H9 (cell line): ENCODE measurements around the gene PGLYRP3. TPM values are rescaled to one million over a fixed set of nuclear protein-coding genes. Genes with fewer than 3 reads are reported as not detected.

Experiments used
- DNase-seq: peaks from one replicate; pipeline ENCODE4 v3.0.0-alpha.2; 2017
- H2AFZ ChIP-seq: one replicate; pipeline ENCODE4 v1.6.1; 2013; ENCODE audit warnings: mild to moderate bottlenecking, low read length, control low read depth, moderate library complexity
- H2AK5ac ChIP-seq: 2 replicates; pipeline ENCODE4 v1.6.1; 2013; ENCODE audit warnings: low read length, control low read depth, mixed read lengths; ENCODE audit not compliant: insufficient read length
- H2BK120ac ChIP-seq: one replicate; pipeline ENCODE4 v1.6.1; 2013; ENCODE audit warnings: low read depth, mild to moderate bottlenecking, low read length, control low read depth, inconsistent platforms; ENCODE audit not compliant: poor library complexity, severe bottlenecking
- H2BK12ac ChIP-seq: 2 replicates; pipeline ENCODE4 v1.6.1; 2013; ENCODE audit warnings: low read length, control low read depth, mixed read lengths, low read depth; ENCODE audit not compliant: insufficient read length
- H2BK15ac ChIP-seq: 2 replicates; pipeline ENCODE4 v1.6.1; 2013; ENCODE audit warnings: low read depth, low read length, control low read depth
- H2BK20ac ChIP-seq: one replicate; pipeline ENCODE4 v1.6.1; 2013; ENCODE audit warnings: low read depth, mild to moderate bottlenecking, low read length, control low read depth, inconsistent platforms; ENCODE audit not compliant: poor library complexity, severe bottlenecking
- H2BK5ac ChIP-seq: 2 replicates; pipeline ENCODE4 v1.6.1; 2013; ENCODE audit warnings: low read length, control low read depth, mixed read lengths; ENCODE audit not compliant: insufficient read length
- H3K14ac ChIP-seq: 2 replicates; pipeline ENCODE4 v1.6.1; 2013; ENCODE audit warnings: low read length, control low read depth; ENCODE audit not compliant: insufficient read depth
- H3K18ac ChIP-seq: 2 replicates; pipeline ENCODE4 v1.6.1; 2013; ENCODE audit warnings: low read depth, mild to moderate bottlenecking, mixed read lengths, low read length, control low read depth; ENCODE audit not compliant: insufficient read length
- H3K23ac ChIP-seq: 2 replicates; pipeline ENCODE4 v1.6.1; 2013; ENCODE audit warnings: low read length, control low read depth, mixed read lengths, low read depth; ENCODE audit not compliant: insufficient read length
- H3K23me2 ChIP-seq: 2 replicates; pipeline ENCODE4 v1.6.1; 2013; ENCODE audit warnings: low read depth, mild to moderate bottlenecking, mixed read lengths, low read length, control low read depth; ENCODE audit not compliant: insufficient read length, poor library complexity, severe bottlenecking
- H3K27ac ChIP-seq: 2 replicates; pipeline ENCODE4 v1.5.1; 2013; ENCODE audit warnings: low read length, control low read depth, mixed read lengths, low read depth; ENCODE audit not compliant: insufficient read length
- H3K27me3 ChIP-seq: 2 replicates; pipeline ENCODE4 v1.6.1; 2013; ENCODE audit warnings: low read length, control low read depth, inconsistent platforms; ENCODE audit not compliant: insufficient read depth
- H3K4ac ChIP-seq: 2 replicates; pipeline ENCODE4 v1.6.1; 2013; ENCODE audit warnings: low read depth, mild to moderate bottlenecking, control low read depth, inconsistent platforms, low read length, moderate library complexity
- H3K4me1 ChIP-seq: 2 replicates; pipeline ENCODE4 v1.6.1; 2013; ENCODE audit warnings: low read length, control low read depth, inconsistent platforms; ENCODE audit not compliant: insufficient read depth
- H3K4me2 ChIP-seq: 2 replicates; pipeline ENCODE4 v1.6.1; 2013; ENCODE audit warnings: low read length, control low read depth, mixed read lengths; ENCODE audit not compliant: insufficient read length, insufficient read depth
- H3K56ac ChIP-seq: 2 replicates; pipeline ENCODE4 v1.6.1; 2013; ENCODE audit warnings: low read depth, mild to moderate bottlenecking, mixed read lengths, low read length, control low read depth; ENCODE audit not compliant: insufficient read length
- H3K79me1 ChIP-seq: 2 replicates; pipeline ENCODE4 v1.6.1; 2013; ENCODE audit warnings: low read depth, mild to moderate bottlenecking, moderate library complexity, low read length, control low read depth, inconsistent platforms; ENCODE audit not compliant: insufficient read depth, poor library complexity, severe bottlenecking
- H3K79me2 ChIP-seq: 2 replicates; pipeline ENCODE4 v1.6.1; 2013; ENCODE audit warnings: low read length, control low read depth, inconsistent platforms; ENCODE audit not compliant: insufficient read depth
- H3K9ac ChIP-seq: 2 replicates; pipeline ENCODE4 v1.6.1; 2013; ENCODE audit warnings: low read length, control low read depth, mixed read lengths; ENCODE audit not compliant: insufficient read length; ENCODE audit errors: extremely low read depth
- H3K9me3 ChIP-seq: one replicate; pipeline ENCODE4 v1.6.1; 2013; ENCODE audit warnings: low read depth, low read length, inconsistent platforms; ENCODE audit not compliant: control insufficient read depth
- H3T11ph ChIP-seq: one replicate; pipeline ENCODE4 v1.6.1; 2013; ENCODE audit warnings: mild to moderate bottlenecking, low read length, control low read depth, inconsistent platforms
- H4K20me1 ChIP-seq: one replicate; pipeline ENCODE4 v1.6.1; 2013; ENCODE audit not compliant: control insufficient read depth, insufficient read length, insufficient read depth
- H4K5ac ChIP-seq: 2 replicates; pipeline ENCODE4 v1.6.1; 2013; ENCODE audit warnings: low read depth, mild to moderate bottlenecking, mixed read lengths, low read length, control low read depth; ENCODE audit not compliant: insufficient read length
- H4K8ac ChIP-seq: replicated peaks from 2 replicates; pipeline ENCODE4 v1.6.1; 2013; ENCODE audit warnings: low read length, control low read depth, mixed read lengths, low read depth; ENCODE audit not compliant: insufficient read length
- H4K91ac ChIP-seq: 2 replicates; pipeline ENCODE4 v1.6.1; 2013; ENCODE audit warnings: low read depth, mild to moderate bottlenecking, moderate library complexity, mixed read lengths, low read length, control low read depth; ENCODE audit not compliant: insufficient read length
- H3K27ac Mint-ChIP-seq, 3 experiments: 2 replicates in 2 of 3; 3 replicates in 1 of 3; pipeline ENCODE4 v1.8.0; 2020 to 2021; ENCODE audit warnings: mixed read lengths in 3 of 3, mild to moderate bottlenecking in 1 of 3, moderate library complexity in 1 of 3
- H3K27me3 Mint-ChIP-seq: 2 replicates; pipeline ENCODE4 v1.8.0; 2021; ENCODE audit warnings: low read depth, mild to moderate bottlenecking, moderate library complexity, mixed read lengths
- H3K36me3 Mint-ChIP-seq, 3 experiments: 2 replicates in 2 of 3; 3 replicates in 1 of 3; pipeline ENCODE4 v1.8.0; 2020 to 2021; ENCODE audit warnings: low read depth in 3 of 3, mixed read lengths in 3 of 3; ENCODE audit not compliant: insufficient read depth in 1 of 3
- H3K4me1 Mint-ChIP-seq, 2 experiments: 2 replicates each; pipeline ENCODE4 v1.8.0; 2020; ENCODE audit warnings: mixed read lengths in 2 of 2
- H3K4me3 Mint-ChIP-seq, 2 experiments: 2 replicates in 1 of 2; 3 replicates in 1 of 2; pipeline ENCODE4 v1.8.0; 2020 to 2021; ENCODE audit warnings: mild to moderate bottlenecking in 2 of 2, mixed read lengths in 2 of 2, moderate library complexity in 1 of 2
- H3K9me3 Mint-ChIP-seq, 2 experiments: 2 replicates in 1 of 2; 3 replicates in 1 of 2; pipeline ENCODE4 v1.8.0; 2020; ENCODE audit warnings: mild to moderate bottlenecking in 2 of 2, mixed read lengths in 2 of 2, moderate library complexity in 1 of 2
- CTCF ChIP-seq: fragments of 200-600 bp; sonication (generic); conservative IDR thresholded peaks from 3 replicates; pipeline ENCODE4 v1.8.0; 2021; ENCODE audit warnings: antibody characterized with exemption, mild to moderate bottlenecking
- WGBS: extraction: QIAGEN DNeasy Blood & Tissue Kit; methylation state at CpG from one replicate; pipeline ENCODE4 v1.1.7; 2013; ENCODE audit warnings: missing lambda C conversion rate, low lambda C conversion rate, mixed read lengths; ENCODE audit not compliant: insufficient read length; ENCODE audit errors: extremely low coverage; 5-methylcytosine and 5-hydroxymethylcytosine counted together
- total RNA-seq: library from RNA; stranded (reverse); gene quantifications from 2 replicates; pipeline ENCODE4 v1.2.1, GENCODE V29; 2021

The PGLYRP3 gene
- total RNA-seq, 1 experiment from 2014 or later, result not detected

- Histone ChIP-seq H4K5ac (no peak overlapping the region), H2AK5ac (no peak overlapping the region), H4K20me1 (no peaks in the 10 kb centered on the region), H2BK15ac (no peak overlapping the region), H3K23me2 (peaks cover 3% of the 10 kb centered on the region), H3K4ac (no peak overlapping the region), H3K18ac (no peak overlapping the region), H3K4me1 (no peaks in the 10 kb centered on the region), H3K27me3 (no peaks in the 10 kb centered on the region), H3K9ac (no peak overlapping the region), H3K56ac (no peak overlapping the region), H4K8ac (no peak overlapping the region), H3K9me3 (no peaks in the 10 kb centered on the region), H2AFZ (no peak overlapping the region), H2BK12ac (no peak overlapping the region), H3K14ac (no peak overlapping the region; the same call in 1 of the 2 replicates), H4K91ac (no peak overlapping the region), H2BK120ac (no peak overlapping the region), H2BK5ac (no peak overlapping the region), H3K79me1 (no peaks in the 10 kb centered on the region), H3K27ac (no peak overlapping the region), H3T11ph (no peak overlapping the region), H3K79me2 (no peaks in the 10 kb centered on the region), H3K23ac (no peak overlapping the region), H3K4me2 (no peak overlapping the region), H2BK20ac (no peak overlapping the region)
- no peak overlapping the region for H3K4me3 Mint-ChIP-seq
- peaks cover 0 to 6% of the 10 kb centered on the region in 2 experiments; a peak in 2 of 5 replicates for H3K9me3 Mint-ChIP-seq
- H3K4me1 Mint-ChIP-seq, result peaks cover 0 to 6% of the 10 kb centered on the region in 2 experiments; a peak in 3 of 4 replicates
- no peak for TF ChIP-seq CTCF
- peaks cover 8% of the 10 kb centered on the region for H3K27me3 Mint-ChIP-seq
- no peaks in the 10 kb centered on the region for H3K36me3 Mint-ChIP-seq
- DNase-seq, result no peak
- WGBS, result no CpG with 5 or more reads among the region's 9 CpGs
- H3K27ac Mint-ChIP-seq, result no peak overlapping the region
Observed at GRCh38 chr1:153293851-153294250, 18.9 kb downstream of the PGLYRP3 start.
